GM19468 (cell line): ENCODE results near the gene BACH2.
"Not testable (repeated sequence)": the region's sequence is repeated elsewhere in the genome, so short reads cannot be mapped to it uniquely, and the experiment has no call there.

Experiments used
- ATAC-seq: cut with Tn5 transposase; IDR thresholded peaks from one replicate; pipeline ENCODE4 v1.9.1; 2021; ENCODE audit warnings: mild to moderate bottlenecking, moderate library complexity, moderate number of reproducible peaks; ENCODE audit not compliant: unreplicated experiment; ENCODE audit errors: extremely low read depth

The BACH2 gene

DNA sequence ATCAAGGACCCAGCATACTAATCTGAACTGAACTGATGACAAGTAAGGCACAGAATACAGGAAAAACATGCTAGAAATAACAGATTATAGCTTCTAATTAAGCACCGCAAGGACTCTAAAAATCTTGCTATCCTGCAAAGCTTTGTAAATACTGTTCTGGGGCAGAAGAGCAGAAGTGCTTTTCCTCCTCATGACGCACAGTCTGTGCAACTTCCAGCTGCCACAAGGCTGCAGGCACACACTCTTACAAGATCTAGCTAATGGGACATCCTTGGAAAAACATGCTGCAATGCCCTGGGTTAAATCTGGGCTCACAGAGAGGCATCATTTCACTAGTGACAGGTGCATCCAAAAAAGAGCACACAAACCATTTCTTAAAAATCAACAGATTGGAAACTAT lies 213.8 kb downstream of the BACH2 start:
- no peak for ATAC-seq

DNA sequence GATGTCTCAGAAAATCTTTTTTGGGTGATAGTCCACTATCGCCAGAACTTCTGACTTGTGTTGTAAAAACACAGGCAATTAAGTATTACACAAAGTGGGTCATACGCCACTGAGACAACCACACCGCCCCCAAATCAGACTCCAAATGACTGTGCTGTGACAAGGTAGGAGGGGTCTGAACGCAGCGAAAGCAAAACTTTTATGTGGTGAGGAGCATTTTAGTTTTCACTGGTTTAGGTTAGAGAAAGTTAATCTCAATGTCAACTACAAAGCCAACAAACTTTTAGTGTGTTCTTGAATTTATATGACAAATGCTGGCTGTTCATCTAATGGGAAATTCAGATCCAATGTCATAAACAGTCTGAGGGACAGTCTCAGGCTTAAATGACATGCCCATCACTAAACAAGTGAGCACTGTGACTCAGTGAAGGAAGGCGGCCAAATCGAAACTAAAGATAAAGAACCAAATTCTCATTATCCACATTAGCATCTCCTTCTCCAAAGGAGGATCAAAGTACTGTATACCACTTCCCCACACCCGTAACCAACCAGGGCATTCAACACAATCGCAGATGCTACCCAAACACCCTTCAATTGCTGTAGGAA lies 215.7 kb downstream of the BACH2 start:
- peak; percentile 64 for ATAC-seq

- no peak for ATAC-seq
Measured at GRCh38 chr6:90079560-90080490, 216.8 kb downstream of the BACH2 start.

- no peak for ATAC-seq
Measured at GRCh38 chr6:90078513-90079289, 217.9 kb downstream of the BACH2 start.

GRCh38 chr6:90076511-90077415 lies 219.9 kb downstream of the BACH2 start:
- no peak for ATAC-seq

DNA sequence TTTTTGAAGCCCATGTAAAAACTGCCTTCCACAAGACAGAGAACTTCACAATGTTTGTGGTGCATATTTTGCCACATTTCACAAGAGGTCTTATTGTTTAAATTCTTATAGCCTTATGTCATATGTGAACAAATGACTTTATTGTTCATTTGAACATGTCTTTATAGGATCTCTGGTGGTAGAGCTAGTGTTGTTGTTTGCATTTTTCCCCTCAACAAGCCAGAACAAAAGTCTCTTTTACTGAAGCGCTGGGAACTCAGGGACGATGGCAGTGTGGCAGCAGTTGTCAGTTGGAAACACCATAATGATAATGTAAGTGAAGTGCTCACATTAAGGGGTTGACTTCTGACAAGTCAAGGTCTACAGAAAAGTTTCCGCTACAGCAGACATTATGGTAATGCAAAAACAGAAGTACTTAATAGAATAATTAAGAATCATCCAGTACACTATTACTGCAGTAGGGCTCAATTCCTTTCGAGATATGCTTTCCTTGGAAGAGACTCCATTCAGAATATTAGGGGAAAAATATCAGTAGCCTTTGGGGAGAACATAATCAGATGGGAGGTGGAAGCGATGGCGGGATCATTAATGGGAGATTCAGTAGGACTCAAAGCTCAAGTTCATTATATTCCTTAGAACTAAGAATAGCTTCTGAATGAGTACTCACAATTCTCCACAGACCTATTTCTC lies 222.3 kb downstream of the BACH2 start:
- no peak for ATAC-seq

- no peak for ATAC-seq
Measured at GRCh38 chr6:90072935-90073464, 223.6 kb downstream of the BACH2 start.

- no peak for ATAC-seq
Measured at GRCh38 chr6:90072501-90072900, 224.1 kb downstream of the BACH2 start.

DNA sequence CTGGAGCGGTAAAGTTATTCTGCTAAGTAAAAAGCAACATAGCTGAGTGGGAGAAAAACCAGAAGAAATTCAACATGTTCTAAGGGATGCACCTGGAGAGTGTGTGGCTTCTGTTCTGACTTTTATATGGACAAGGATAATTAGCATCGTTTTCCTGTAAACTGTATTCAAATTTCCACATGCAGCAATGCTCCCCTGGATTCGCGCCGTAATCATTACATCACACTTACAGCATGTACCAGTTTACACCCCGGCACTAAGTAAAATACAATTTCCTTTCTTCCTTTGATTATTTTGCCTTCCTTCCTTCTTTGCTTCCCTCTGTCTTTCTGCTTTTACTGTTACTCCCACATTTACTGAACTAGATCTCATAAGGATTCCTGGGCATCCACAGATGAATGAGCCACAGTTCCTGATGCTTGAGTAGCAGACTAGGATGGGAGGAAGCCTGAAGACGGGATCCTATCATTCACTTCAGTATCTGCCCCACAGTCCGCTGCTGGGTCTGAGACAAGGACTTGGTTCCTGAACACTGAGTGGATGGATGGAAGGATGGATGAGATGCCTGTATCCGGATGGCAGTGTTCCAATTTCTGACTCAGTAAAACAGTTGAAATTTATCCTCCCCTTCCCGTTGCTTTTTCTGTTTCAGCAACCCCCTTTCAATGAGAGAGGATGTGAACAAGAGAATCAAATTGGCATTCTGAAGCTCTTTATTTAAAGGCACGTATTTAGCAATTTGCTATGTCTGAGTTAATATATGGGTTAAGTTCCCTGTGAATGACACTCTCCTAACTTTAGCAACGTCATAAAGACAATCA lies 227.7 kb downstream of the BACH2 start:
- no peak for ATAC-seq

DNA sequence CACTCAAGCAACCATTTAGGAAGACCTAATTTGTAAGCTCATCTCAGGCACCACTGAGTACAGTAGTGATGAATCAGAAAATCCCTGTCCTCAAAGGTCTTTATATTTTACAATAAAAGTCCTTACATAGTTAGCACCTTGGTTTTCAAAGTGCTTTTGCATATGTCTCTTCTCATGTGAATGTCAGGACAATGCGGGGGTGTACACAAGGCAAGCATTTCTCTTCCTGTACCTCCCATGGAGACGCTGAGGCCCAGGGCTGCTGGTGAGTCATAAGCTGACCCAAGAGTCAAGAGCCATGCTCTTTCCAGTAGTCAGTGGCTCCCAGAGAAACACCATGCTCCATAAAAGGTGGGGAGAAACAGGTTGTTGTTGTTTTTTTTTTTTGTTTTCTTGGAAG lies 228.4 kb downstream of the BACH2 start:
- no peak for ATAC-seq

DNA sequence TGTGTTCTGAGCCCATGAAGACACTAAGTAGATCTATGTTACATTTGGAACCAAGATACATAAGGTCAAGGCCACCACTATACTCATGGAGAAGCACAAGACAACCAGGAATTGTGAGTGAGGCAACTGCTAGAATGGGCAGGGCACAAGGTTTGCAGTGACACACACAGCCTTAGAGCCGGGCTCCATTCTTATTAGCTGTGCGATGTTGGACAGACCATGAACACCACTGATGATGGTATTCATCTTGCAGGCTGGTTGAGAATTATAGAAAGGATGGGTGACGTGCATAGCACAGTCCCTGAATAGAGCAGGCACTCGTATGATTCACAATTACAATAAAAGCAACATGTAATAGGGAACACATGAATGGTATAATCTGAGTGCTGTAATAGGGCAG lies 229.9 kb downstream of the BACH2 start:
- no peak for ATAC-seq

- no peak for ATAC-seq
Measured at GRCh38 chr6:90065173-90065572, 231.5 kb downstream of the BACH2 start.

DNA sequence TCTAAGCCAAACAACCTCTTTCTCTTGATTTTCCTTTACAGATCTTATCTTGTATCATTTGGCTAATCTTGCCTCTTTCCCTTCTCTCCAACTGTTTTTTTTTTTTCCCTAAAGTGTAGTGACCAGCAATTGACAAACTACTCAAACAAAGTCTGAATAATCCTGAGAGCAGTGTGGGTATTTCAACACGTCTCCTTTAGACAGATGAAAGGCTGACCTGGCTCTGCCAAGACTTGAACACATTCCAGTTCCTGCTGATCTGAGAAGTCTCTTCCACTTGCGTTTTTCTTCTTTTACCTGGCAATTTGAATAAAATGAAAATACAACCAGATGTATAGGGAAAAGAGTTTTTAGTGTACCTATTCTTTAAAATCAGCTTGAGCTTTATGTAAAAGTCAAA lies 234.0 kb downstream of the BACH2 start:
- no peak for ATAC-seq

- ATAC-seq = no peak
Measured at GRCh38 chr6:90062051-90062450, 234.6 kb downstream of the BACH2 start.

- ATAC-seq = not testable (repeated sequence)
Measured at GRCh38 chr6:90059178-90059577, 237.5 kb downstream of the BACH2 start.

GRCh38 chr6:90055924-90056323 lies 240.7 kb downstream of the BACH2 start:
- ATAC-seq = not testable (repeated sequence)

DNA sequence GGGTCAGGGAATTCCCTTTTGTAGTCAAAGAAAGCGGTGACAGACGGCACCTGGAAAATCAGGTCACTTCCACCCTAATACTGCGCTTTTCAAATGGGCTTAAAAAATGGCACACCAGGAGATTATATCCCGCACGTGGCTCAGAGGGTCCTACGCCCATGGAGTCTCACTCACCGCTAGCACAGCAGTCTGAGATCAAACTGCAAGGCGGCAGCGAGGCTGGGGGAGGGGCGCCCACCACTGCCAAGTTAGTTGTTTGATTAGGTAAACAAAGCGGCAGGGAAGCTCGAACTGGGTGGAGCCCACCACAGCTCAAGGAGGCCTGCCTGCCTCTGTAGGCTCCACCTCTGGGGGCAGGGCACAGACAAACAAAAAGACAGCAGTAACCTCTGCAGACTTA lies 242.4 kb downstream of the BACH2 start:
- ATAC-seq = not testable (repeated sequence)

- no peak for ATAC-seq
Measured at GRCh38 chr6:90053614-90054013, 243.0 kb downstream of the BACH2 start.
